Body of pancreas (tissue), 4 donors: ENCODE data around the gene SPESP1.

Experiments used
- POLR2A ChIP-seq, 3 donors: fragments of 450-650 bp; IDR thresholded peaks; one replicate each; pipeline ENCODE4 v1.6.1; 2016; ENCODE audit warnings: antibody characterized with exemption in 3 of 3, mild to moderate bottlenecking in 2 of 3
- TF ChIP-seq, protein P1 (sequence below), 7 experiments: fragments of 450-650 bp in 4 of 7; fragments of 200-600 bp in 3 of 7; sonication (generic) in 3 of 7; IDR thresholded peaks; one replicate each; pipeline ENCODE4 v1.5.1; 2016 to 2019; ENCODE audit warnings: antibody characterized with exemption in 7 of 7

GRCh38 chr15:68888419-68888818 lies 41.9 kb upstream of the SPESP1 start:
- no peak for TF ChIP-seq POLR2A (IDR thresholded peaks at IDR 0.05)
- TF ChIP-seq, protein P1, sequence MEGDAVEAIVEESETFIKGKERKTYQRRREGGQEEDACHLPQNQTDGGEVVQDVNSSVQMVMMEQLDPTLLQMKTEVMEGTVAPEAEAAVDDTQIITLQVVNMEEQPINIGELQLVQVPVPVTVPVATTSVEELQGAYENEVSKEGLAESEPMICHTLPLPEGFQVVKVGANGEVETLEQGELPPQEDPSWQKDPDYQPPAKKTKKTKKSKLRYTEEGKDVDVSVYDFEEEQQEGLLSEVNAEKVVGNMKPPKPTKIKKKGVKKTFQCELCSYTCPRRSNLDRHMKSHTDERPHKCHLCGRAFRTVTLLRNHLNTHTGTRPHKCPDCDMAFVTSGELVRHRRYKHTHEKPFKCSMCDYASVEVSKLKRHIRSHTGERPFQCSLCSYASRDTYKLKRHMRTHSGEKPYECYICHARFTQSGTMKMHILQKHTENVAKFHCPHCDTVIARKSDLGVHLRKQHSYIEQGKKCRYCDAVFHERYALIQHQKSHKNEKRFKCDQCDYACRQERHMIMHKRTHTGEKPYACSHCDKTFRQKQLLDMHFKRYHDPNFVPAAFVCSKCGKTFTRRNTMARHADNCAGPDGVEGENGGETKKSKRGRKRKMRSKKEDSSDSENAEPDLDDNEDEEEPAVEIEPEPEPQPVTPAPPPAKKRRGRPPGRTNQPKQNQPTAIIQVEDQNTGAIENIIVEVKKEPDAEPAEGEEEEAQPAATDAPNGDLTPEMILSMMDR (IDR thresholded peaks at IDR 0.05): no peak
